Endothelial cell of umbilical vein (primary cell): ENCODE results near the gene ELAVL1. TPM values are rescaled to one million over a fixed set of nuclear protein-coding genes. Genes with fewer than 3 reads are reported as not detected.

ENCODE experiments used
- BruUV-seq: library from RNA; stranded (reverse); fragments of 400-500 nt; replicated peaks from 2 replicates; lab custom pipeline; 2021; lab: Mats Ljungman, UMichigan
- CTCF ChIA-PET: fragments of 300-600, 350-600 bp; sonication (Branson Sonifier 250); formaldehyde crosslinking; loops from one replicate; lab custom pipeline; 2021; ENCODE audit warnings: antibody characterized with exemption, inconsistent platforms; lab: Charles Lee
- POLR2A ChIA-PET: fragments of 300-600, 350-600 bp; sonication (Branson Sonifier 250); formaldehyde crosslinking; loops from one replicate; lab custom pipeline; 2021; ENCODE audit warnings: antibody characterized with exemption, inconsistent platforms; lab: Charles Lee
- DNase-seq: peaks from one replicate; pipeline ENCODE4 v3.0.0-alpha.2; 2011; ENCODE audit warnings: low read depth, low spot score
- FAIRE-seq: peaks from 2 replicates; lab custom pipeline; 2011; peaks lifted over from hg19 to GRCh38; lab: Jason Lieb, UNC
- H2AFZ ChIP-seq: 2 replicates; pipeline ENCODE4 v1.6.0; 2012; ENCODE audit warnings: low read depth, low read length, control low read depth, inconsistent platforms
- H3K27ac ChIP-seq: 2 replicates; pipeline ENCODE4 v1.5.1; 2011; ENCODE audit warnings: low read depth, mild to moderate bottlenecking, control low read depth, low read length, moderate library complexity; ENCODE audit not compliant: insufficient read depth
- H3K27me3 ChIP-seq, 2 experiments: 2 replicates each; pipeline versions ENCODE4 v1.6.0 to v1.6.1; 2011; ENCODE audit warnings: low read length in 2 of 2, mixed read lengths in 1 of 2; ENCODE audit not compliant: control insufficient read depth in 2 of 2, insufficient read depth in 2 of 2
- H3K36me3 ChIP-seq, 2 experiments: 2 replicates in 1 of 2; 3 replicates in 1 of 2; pipeline ENCODE4 v1.5.1; 2011; ENCODE audit warnings: low read length in 2 of 2, mild to moderate bottlenecking in 1 of 2, moderate library complexity in 1 of 2; ENCODE audit not compliant: control insufficient read depth in 2 of 2, insufficient read depth in 2 of 2; ENCODE audit errors: extremely low read depth in 1 of 2
- H3K4me1 ChIP-seq: 3 replicates; pipeline ENCODE4 v1.5.1; 2011; ENCODE audit warnings: mild to moderate bottlenecking, low read length; ENCODE audit not compliant: control insufficient read depth, insufficient read depth; ENCODE audit errors: extremely low read depth
- H3K4me2 ChIP-seq: 2 replicates; pipeline ENCODE4 v1.6.1; 2011; ENCODE audit warnings: low read length, control low read depth, mixed read lengths; ENCODE audit not compliant: insufficient read depth
- H3K4me3 ChIP-seq, 3 experiments: fragments of 200-600 bp in 1 of 3; sonication (generic), shearing (Covaris generic) in 1 of 3; replicated peaks in 1 of 3; 2 replicates each; pipeline ENCODE4 v1.5.1; 2011 to 2016; ENCODE audit warnings: control low read depth in 3 of 3, low read length in 3 of 3, mild to moderate bottlenecking in 2 of 3, inconsistent platforms in 1 of 3, low read depth in 1 of 3, moderate library complexity in 1 of 3; ENCODE audit not compliant: insufficient read depth in 1 of 3
- H3K79me2 ChIP-seq: 2 replicates; pipeline ENCODE4 v1.6.0; 2012; ENCODE audit warnings: low read length, inconsistent platforms; ENCODE audit not compliant: control insufficient read depth, insufficient read depth
- H3K9ac ChIP-seq: replicated peaks from 2 replicates; pipeline ENCODE3; 2011; ENCODE audit warnings: low read length, control low read depth; ENCODE audit not compliant: insufficient read depth; ENCODE audit errors: extremely low read depth
- H3K9me1 ChIP-seq: replicated peaks from 3 replicates; pipeline ENCODE4 v1.6.0; 2011; ENCODE audit warnings: mild to moderate bottlenecking, low read length; ENCODE audit not compliant: control insufficient read depth, insufficient read depth; ENCODE audit errors: extremely low read depth
- H3K9me3 ChIP-seq: replicated peaks from 2 replicates; pipeline ENCODE4 v1.5.1; 2012; ENCODE audit warnings: low read length, inconsistent platforms; ENCODE audit not compliant: control insufficient read depth, insufficient read depth
- H4K20me1 ChIP-seq: replicated peaks from 2 replicates; pipeline ENCODE3; 2011; ENCODE audit warnings: mild to moderate bottlenecking, low read length; ENCODE audit not compliant: control insufficient read depth, insufficient read depth; ENCODE audit errors: extremely low read depth
- GATA2 ChIP-seq: IDR thresholded peaks from 2 replicates; pipeline ENCODE4 v1.7.0; 2011; ENCODE audit warnings: low read depth, mild to moderate bottlenecking, moderate library complexity, mixed read lengths, low read length; ENCODE audit not compliant: insufficient read length, insufficient read depth
- JUN ChIP-seq: IDR thresholded peaks from 2 replicates; pipeline ENCODE4 v1.6.1; 2011; ENCODE audit warnings: borderline replicate concordance, low read depth; ENCODE audit not compliant: insufficient read length, insufficient read depth
- MYC ChIP-seq: IDR thresholded peaks from one replicate; pipeline ENCODE4 v1.6.1; 2011; ENCODE audit warnings: mild to moderate bottlenecking, low read depth, low read length
- POLR2A ChIP-seq: IDR thresholded peaks from 2 replicates; pipeline ENCODE4 v1.6.1; 2012; ENCODE audit warnings: low read depth, mild to moderate bottlenecking, control low read depth, low read length
- POLR2AphosphoS5 ChIP-seq: IDR thresholded peaks from 2 replicates; pipeline ENCODE4 v1.6.1; 2012; ENCODE audit warnings: low read depth, mild to moderate bottlenecking, control low read depth, low read length, moderate library complexity; ENCODE audit not compliant: insufficient read depth
- dilution Hi-C: fragments of 300-500 bp; cut with MboI; formaldehyde crosslinking; loops from one replicate; pipeline ENCODE4 v1.15.0; 2019; ENCODE audit warnings: low sequenced_read_pairs; ENCODE audit not compliant: extremely low pct_ligation_motif_present
- intact Hi-C: fragments of 100-400 bp; cut with micrococcal nuclease; formaldehyde crosslinking; loops from one replicate; pipeline ENCODE4 v1.10.0; 2022
- polyA plus RNA-seq, 4 experiments: library from polyadenylated mRNA; depleted of rRNA in 3 of 4; stranded (reverse) in 3 of 4; unstranded in 1 of 4; fragments of >200 nt; gene quantifications; 2 replicates each; pipeline versions ENCODE4 v1.2.1 to v1.2.3, GENCODE V29; 2011 to 2012; ENCODE audit warnings: missing spikeins in 1 of 4
- total RNA-seq: library from RNA; stranded (reverse); gene quantifications from 2 replicates; pipeline ENCODE4 v1.2.3, GENCODE V29; 2021
- TF ChIP-seq, protein P1 (sequence below): IDR thresholded peaks from 2 replicates; pipeline ENCODE4 v1.6.1; 2011; ENCODE audit not compliant: insufficient read depth, insufficient read length
- TF ChIP-seq, protein P2 (sequence below), 2 donors: IDR thresholded peaks; 1 replicate in 1 of 2; 2 replicates in 1 of 2; pipeline ENCODE4 v1.5.1; 2011; ENCODE audit warnings: low read length in 2 of 2, mild to moderate bottlenecking in 2 of 2, moderate library complexity in 2 of 2, control low read depth in 1 of 2, inconsistent platforms in 1 of 2, low read depth in 1 of 2; ENCODE audit not compliant: insufficient read depth in 1 of 2; ENCODE audit errors: extremely low read depth in 1 of 2

ELAVL1 gene
- total and polyA plus RNA-seq, 2 donors (not counting 3 experiments of a cell fraction or from before 2014, with no cell fraction given): 46.8 to 134 TPM

DNA sequence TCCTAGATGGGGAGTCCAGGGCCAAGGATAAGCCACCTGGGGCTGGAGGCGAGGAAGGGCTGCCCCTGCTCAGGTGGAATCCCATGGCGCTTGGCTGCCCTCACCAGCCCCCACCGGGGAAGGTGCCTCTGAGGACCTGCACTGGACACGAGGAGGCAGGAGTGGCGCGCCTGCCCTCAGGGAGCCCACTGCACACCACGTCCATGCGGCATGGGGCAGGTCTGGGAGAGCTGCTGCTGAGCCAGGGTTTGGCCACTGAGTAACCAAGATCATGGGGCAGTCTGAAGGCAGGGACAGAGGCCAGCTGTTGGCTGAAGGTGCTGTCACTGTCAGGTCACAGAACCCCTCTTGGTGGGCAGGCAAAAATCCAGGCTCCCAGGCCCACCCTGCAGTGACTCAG, 25.9 kb downstream of the ELAVL1 start:
- no peak for TF ChIP-seq POLR2A
- TF ChIP-seq, protein P1, sequence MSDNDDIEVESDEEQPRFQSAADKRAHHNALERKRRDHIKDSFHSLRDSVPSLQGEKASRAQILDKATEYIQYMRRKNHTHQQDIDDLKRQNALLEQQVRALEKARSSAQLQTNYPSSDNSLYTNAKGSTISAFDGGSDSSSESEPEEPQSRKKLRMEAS: no peak
- no peak for TF ChIP-seq GATA2
- no peak for TF ChIP-seq MYC
- no peak for TF ChIP-seq POLR2AphosphoS5
- no peak for TF ChIP-seq JUN
- TF ChIP-seq, protein P2, sequence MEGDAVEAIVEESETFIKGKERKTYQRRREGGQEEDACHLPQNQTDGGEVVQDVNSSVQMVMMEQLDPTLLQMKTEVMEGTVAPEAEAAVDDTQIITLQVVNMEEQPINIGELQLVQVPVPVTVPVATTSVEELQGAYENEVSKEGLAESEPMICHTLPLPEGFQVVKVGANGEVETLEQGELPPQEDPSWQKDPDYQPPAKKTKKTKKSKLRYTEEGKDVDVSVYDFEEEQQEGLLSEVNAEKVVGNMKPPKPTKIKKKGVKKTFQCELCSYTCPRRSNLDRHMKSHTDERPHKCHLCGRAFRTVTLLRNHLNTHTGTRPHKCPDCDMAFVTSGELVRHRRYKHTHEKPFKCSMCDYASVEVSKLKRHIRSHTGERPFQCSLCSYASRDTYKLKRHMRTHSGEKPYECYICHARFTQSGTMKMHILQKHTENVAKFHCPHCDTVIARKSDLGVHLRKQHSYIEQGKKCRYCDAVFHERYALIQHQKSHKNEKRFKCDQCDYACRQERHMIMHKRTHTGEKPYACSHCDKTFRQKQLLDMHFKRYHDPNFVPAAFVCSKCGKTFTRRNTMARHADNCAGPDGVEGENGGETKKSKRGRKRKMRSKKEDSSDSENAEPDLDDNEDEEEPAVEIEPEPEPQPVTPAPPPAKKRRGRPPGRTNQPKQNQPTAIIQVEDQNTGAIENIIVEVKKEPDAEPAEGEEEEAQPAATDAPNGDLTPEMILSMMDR (IDR thresholded peaks at IDR 0.05; ENCODE audit: extremely low read depth in 1 of 2, insufficient read depth in 1 of 2, low read depth in 1 of 2, low read length in 2 of 2): no peak
- Histone ChIP-seq H3K27ac (no peak overlapping the region), H3K27me3 (no peaks in the 10 kb centered on the region), H3K9ac (no peak overlapping the region), H3K4me3 (no peak overlapping the region), H3K4me2 (no peak overlapping the region), H2AFZ (no peak overlapping the region), H3K36me3 (peaks cover 10 to 72% of the 10 kb centered on the region in 2 experiments), H4K20me1 (no peaks in the 10 kb centered on the region), H3K9me3 (no peaks in the 10 kb centered on the region), H3K9me1 (no peaks in the 10 kb centered on the region), H3K4me1 (no peaks in the 10 kb centered on the region), H3K79me2 (peaks cover 24% of the 10 kb centered on the region)
- BruUV-seq: no TSS peak
- no peak for FAIRE-seq
- ChIA-PET CTCF (interaction anchor here (1.0 kb wide), 1 partner anchor 35 kb away, joined by 3 read pairs; no protein-coding TSS in a partner anchor), POLR2A (no interaction called here)
- dilution Hi-C loops (no loop called here), intact Hi-C loops (no loop called here)
- DNase-seq: no peak
